HEK293 (cell line): ENCODE data around the gene CPM.
"Not testable (repeated sequence)": the region's sequence is repeated elsewhere in the genome, so short reads cannot be mapped to it uniquely, and the experiment has no call there.

ENCODE experiments used
- CTCF ChIP-seq: fragments of 450-650 bp; formaldehyde crosslinking; IDR thresholded peaks from 2 replicates; pipeline ENCODE4 v1.5.1; 2016; ENCODE audit warnings: missing biosample characterization, missing genetic modification characterization
- ZNF596 ChIP-seq: fragments of 450-650 bp; IDR thresholded peaks from 2 replicates; pipeline ENCODE4 v1.5.0; 2018; ENCODE audit warnings: missing biosample characterization, mild to moderate bottlenecking, missing genetic modification characterization, moderate library complexity
- ZNF776 ChIP-seq: fragments of 450-650 bp; formaldehyde crosslinking; IDR thresholded peaks from 2 replicates; pipeline ENCODE4 v1.5.0; 2017; ENCODE audit warnings: missing biosample characterization, missing genetic modification characterization, borderline replicate concordance

- not testable (repeated sequence) for TF ChIP-seq CTCF (tag by site-specific recombination); ZNF596 (tag by site-specific recombination); ZNF776
These were observed 125.7 kb downstream of the CPM start for GRCh38 chr12:68807274-68807575.
